PC-9 (cell line): ENCODE measurements around the gene ZDHHC18.
"Not testable (repeated sequence)": the region's sequence is repeated elsewhere in the genome, so short reads cannot be mapped to it uniquely, and the experiment has no call there.

Source experiments
- EZH2 ChIP-seq: fragments of 200-600 bp; sonication (generic); IDR thresholded peaks from 2 replicates; pipeline ENCODE4 v1.8.0; 2017; ENCODE audit warnings: antibody characterized with exemption, low read depth
- TF ChIP-seq, protein P1 (sequence below): fragments of 200-600 bp; sonication (generic); conservative IDR thresholded peaks from 2 replicates; pipeline ENCODE4 v1.6.1; 2017; ENCODE audit warnings: mixed run types, antibody characterized with exemption, mild to moderate bottlenecking, moderate library complexity

DNA sequence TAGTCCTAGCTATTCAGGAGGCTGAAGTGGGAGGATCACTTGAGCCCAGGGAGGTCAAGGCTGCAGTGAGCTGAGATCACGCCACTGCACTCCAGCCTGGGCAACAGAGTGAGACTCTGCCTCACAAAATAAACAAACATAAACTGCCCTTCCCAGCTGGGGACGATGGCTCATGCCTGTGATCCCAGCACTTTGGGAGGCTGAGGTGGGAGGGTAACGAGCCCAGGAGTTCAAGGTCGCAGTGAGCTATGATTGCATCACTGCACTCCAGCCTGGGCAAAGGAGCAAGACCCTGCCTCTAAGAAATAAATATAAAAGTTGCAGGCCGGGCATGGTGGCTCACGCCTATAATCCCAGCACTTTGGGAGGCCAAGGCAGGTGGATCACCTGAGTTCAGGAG, 55.1 kb downstream of the ZDHHC18 start:
- TF ChIP-seq EZH2 = not testable (repeated sequence)
- TF ChIP-seq, protein P1, sequence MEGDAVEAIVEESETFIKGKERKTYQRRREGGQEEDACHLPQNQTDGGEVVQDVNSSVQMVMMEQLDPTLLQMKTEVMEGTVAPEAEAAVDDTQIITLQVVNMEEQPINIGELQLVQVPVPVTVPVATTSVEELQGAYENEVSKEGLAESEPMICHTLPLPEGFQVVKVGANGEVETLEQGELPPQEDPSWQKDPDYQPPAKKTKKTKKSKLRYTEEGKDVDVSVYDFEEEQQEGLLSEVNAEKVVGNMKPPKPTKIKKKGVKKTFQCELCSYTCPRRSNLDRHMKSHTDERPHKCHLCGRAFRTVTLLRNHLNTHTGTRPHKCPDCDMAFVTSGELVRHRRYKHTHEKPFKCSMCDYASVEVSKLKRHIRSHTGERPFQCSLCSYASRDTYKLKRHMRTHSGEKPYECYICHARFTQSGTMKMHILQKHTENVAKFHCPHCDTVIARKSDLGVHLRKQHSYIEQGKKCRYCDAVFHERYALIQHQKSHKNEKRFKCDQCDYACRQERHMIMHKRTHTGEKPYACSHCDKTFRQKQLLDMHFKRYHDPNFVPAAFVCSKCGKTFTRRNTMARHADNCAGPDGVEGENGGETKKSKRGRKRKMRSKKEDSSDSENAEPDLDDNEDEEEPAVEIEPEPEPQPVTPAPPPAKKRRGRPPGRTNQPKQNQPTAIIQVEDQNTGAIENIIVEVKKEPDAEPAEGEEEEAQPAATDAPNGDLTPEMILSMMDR = not testable (repeated sequence)
